Hematopoietic multipotent progenitor cell treated with erythropoietin and hydrocortisone succinate and interleukin-3 and kit ligand, for 6 days (in vitro differentiated cells): ENCODE data around the gene EDAR.
A peak's percentile ranks its signal among the peaks of the same experiment; 100 is the strongest.

ENCODE experiments used
- DNase-seq: peaks from one replicate; pipeline ENCODE4 v3.0.0-alpha.2; 2015

The EDAR gene

DNA sequence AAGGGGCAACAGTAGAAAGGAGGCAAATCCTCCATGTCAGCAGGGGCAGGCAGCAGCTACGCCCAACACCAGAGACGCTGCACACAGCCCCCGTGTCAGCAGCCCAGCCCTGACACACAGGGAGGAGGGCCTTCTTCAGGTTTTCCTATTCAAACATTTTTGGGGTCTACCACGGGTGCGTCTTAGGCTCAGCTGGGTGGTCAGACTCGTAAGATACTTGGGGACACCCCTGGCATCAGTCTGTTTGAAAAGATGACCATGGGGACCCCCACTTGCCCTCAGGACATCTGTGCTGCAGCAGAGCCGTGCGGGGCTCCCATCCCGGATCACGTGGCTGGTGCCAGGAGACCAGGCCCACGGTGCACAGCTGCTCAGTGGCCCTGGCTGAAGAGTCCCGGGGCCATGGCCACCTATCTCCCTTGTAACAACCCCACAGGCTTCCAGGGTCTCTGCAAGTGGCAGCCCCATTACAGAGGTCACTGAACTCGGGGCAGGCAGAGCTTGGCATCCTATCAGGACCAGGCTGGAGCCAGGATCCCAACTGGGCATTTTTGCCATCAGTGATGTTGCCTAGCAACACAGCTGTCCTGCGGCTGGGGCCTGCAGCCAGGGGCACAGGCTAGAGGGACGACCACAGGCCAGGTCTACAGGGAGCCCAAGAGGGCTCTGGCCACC, 82.5 kb downstream of the EDAR start:
- no peak for DNase-seq

DNA sequence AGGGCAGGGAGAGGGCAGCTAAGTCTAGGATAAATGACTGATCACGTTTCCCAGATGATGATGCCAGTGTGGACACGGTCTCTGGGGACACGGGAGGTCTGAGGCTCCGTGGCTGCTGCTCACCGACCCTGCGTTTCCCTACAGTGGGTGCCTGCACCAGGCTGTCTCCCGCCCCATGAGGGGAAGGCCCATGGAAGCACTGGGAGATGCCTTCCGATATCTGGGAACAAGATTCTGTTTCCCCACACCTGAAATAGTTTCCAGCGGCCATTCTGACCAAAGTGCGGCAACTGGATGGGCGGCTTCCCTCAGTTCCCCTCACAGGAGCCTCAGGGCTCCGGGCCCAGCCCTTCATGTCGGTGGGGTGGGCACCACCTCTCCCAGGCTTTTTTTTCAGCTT, 83.1 kb downstream of the EDAR start:
- no peak for DNase-seq

- DNase-seq = no peak
Observed at GRCh38 chr2:108905176-108905575, 83.8 kb downstream of the EDAR start.

GRCh38 chr2:108904680-108905079, 84.3 kb downstream of the EDAR start:
- no peak for DNase-seq

GRCh38 chr2:108898315-108899082, 90.5 kb downstream of the EDAR start:
- DNase-seq = no peak

DNA sequence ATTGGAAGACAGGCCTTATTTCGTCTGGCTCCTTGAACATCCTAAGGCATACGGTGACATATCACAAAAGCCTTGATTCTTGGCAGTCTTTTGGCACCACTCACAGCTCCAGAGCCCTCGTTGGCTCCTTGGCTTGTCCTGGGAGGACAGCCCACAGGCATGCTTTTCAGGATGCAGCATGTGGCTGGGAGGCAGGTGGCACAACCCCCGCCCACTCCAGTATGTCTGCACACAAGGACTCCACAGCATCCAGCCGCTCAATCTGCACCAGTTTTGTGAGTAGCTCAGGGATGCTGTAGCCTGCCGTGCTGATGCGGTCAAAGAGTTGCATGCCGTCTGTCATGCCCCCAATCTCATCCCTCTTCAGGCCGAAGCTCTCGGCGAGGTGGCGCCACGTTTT, 92.3 kb downstream of the EDAR start:
- DNase-seq = no peak

DNA sequence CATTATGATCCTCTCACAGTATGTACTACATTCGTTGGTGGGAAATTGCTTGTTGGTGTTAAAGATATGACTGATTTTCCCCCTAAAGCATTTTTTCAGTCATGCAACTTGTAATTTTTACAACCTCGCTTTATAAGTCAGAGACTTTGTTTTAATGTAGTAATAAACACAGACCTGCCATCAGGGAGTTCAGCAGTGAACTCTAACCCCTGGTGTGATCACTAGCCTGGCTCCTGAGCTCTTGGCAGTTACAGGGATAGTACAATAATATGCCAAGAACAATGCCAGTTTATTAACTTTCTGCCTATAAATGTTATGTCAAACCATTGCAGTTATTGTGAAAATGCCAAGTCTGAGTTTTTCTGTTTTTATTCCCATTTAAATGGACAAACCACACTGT, 93.8 kb downstream of the EDAR start:
- no peak for DNase-seq

DNA sequence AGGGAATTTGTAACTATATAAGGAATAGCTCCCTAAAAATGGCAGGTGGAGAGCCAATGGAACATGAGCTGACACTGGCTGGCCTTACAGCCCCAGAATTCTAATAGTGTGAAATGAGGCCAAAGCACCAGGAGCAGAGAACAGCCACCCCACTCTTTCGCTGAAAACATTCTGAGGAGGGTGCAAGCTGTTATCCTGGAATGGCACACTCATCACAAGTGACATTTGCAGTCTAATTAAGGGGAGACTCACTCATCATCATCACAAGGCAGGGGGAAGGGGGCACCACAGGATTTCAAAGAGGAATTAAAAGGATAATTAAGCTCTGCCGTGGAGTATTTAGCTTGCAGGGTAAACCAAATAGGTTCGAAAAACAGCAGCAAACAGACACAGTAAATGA, 94.3 kb downstream of the EDAR start:
- no peak for DNase-seq

DNA sequence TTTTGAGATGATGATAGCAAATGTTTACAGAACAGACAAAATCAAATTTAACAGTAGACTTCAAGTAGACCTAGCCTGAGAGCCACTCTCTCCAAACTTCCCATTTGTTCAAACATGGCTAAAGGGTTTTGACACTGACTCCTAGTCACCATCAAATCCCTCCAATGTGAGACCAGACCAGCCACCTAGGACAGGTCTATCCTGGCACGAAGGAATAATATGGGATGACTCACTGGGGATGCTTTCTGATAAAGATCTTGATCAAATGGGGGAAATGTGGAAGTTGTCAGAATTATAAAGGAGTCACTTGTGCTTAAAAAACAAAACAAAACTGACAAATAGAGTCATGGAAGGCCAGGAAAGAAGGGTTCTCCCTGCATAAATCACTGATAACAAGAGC, 95.7 kb downstream of the EDAR start:
- DNase-seq = no peak

- no peak for DNase-seq
Observed at GRCh38 chr2:108889907-108890306, 99.1 kb downstream of the EDAR start.

- no peak for DNase-seq
Observed at GRCh38 chr2:108884619-108885018, 104.4 kb downstream of the EDAR start.

GRCh38 chr2:108878276-108878675, 110.7 kb downstream of the EDAR start:
- DNase-seq = no peak

DNA sequence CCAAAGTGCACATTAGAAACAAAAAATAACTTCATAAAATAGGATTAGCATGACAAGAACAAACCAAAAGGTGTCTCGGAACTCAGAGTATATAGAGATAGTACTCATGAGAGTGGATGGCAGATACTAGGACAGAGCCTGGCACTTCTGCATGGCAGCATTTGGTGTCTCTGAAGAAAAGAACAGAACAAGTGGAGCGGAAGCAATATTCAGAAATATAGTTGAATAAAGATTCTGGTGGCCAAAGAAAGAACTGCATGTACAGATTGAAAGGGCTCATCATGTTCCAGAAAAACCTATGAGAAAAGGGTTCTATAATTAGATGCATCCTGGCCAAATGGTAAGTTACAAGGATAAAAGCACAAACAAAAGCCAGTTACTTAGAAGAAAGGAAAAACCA, 111.5 kb downstream of the EDAR start:
- peak; percentile 9 for DNase-seq

DNA sequence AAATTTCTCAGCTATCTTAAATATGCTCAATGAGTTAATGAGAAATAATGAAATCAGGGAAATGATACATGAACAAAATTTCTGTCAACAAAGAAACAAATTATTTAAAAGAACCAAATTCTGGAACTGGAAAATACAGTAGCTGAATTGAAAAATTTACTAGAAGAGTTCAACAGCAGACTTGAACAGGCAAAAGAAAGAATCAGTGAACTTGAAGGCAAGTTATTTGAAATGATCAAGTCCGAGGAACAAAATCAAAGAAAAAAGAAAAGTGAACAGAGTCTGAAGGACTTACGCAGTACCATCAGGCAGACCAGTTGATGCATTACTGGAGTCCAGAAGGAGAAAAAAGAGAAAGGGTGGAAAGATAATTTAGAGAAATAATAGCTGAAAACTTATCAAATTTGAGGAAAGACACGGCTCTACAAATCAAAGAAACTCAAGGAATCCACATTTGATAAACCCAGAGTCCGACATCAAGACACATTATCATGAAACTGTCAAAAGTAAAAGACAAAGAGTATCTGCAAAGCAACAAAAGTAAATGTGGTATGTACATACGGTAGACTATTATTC, 118.9 kb downstream of the EDAR start:
- no peak for DNase-seq

DNA sequence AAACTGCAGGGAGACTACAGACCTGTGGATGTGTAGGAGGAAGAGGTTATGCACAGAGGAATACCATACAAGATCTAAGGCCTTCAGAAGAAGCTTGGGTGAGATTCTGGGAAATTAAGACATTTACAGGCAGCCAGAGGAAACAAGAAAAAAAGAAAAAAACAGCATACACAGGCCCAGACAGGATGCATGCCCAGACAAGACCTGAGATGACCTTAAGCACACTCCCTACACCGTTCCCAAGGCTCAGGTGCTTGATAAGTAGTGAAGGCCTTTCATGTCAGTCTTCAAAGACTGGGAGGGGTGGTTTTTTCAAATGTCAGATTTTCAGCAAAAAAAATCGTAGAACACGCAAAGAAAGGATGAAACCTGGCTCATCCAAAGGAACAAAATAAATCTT, 119.5 kb downstream of the EDAR start:
- no peak for DNase-seq

DNA sequence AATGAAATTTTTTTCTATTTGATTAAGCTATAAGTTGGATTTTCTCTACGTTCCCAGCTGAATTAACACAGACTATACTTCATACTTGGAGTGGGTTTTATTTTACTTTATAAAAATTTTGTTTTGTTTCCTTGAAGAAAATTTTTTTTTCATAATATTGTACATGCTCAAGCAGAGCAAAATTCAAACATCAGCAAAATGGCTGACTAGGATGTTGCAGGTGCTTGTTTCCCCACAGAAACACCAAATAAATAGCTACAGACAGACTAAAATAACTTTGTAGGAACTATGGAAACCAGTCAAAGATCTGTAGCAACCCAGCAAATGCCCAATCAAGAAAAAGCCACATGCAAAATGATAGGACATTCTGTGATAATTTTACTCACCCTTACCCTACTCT, 120.1 kb downstream of the EDAR start:
- no peak for DNase-seq

- DNase-seq = no peak
Observed at GRCh38 chr2:108866041-108866440, 123.0 kb downstream of the EDAR start.

- no peak for DNase-seq
Observed at GRCh38 chr2:108858894-108859293, 130.1 kb downstream of the EDAR start.

GRCh38 chr2:108855194-108855593, 133.8 kb downstream of the EDAR start:
- peak; percentile 53 for DNase-seq

- DNase-seq = no peak
Observed at GRCh38 chr2:108854484-108854883, 134.5 kb downstream of the EDAR start.

DNA sequence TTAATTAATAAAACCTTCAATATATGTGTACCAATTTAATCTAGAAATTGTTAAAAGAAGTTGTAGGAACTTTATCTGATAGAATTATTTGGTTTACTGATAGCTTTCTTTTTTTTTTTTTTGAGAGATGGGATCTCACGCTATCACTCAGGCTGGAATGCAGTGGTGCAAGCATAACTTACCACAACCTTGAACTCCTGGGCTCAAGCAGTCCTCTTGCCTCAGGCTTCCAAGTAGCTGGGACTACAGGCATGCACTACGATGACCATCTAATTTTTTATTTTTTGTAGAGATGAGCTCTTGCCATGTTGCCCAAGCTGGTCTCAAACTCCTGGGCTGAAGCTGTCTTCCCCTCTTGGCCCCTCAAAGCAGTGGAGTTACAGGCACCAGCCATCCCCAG, 135.6 kb downstream of the EDAR start:
- no peak for DNase-seq

- DNase-seq = no peak
Observed at GRCh38 chr2:108852375-108852774, 136.6 kb downstream of the EDAR start.

GRCh38 chr2:108847000-108847399, 142.0 kb downstream of the EDAR start:
- DNase-seq = no peak

GRCh38 chr2:108845923-108846322, 143.1 kb downstream of the EDAR start:
- DNase-seq = peak; percentile 69
